Nephron progenitor cell (in vitro differentiated cells): ENCODE results near the gene MYRFL.

Experiments used
- DNase-seq: peaks from one replicate; pipeline ENCODE4 v3.0.0; 2021
- H3K27ac Mint-ChIP-seq: 2 replicates; pipeline ENCODE4 v1.8.0; 2021; ENCODE audit warnings: mild to moderate bottlenecking, moderate library complexity, mixed read lengths
- H3K27me3 Mint-ChIP-seq: 2 replicates; pipeline ENCODE4 v1.8.0; 2021; ENCODE audit warnings: mild to moderate bottlenecking, low read depth, mixed read lengths; ENCODE audit not compliant: poor library complexity
- H3K36me3 Mint-ChIP-seq: 2 replicates; pipeline ENCODE4 v1.8.0; 2021; ENCODE audit warnings: low read depth, mixed read lengths
- H3K4me1 Mint-ChIP-seq: 2 replicates; pipeline ENCODE4 v1.8.0; 2021; ENCODE audit warnings: mixed read lengths
- H3K4me3 Mint-ChIP-seq: 2 replicates; pipeline ENCODE4 v1.8.0; 2021; ENCODE audit warnings: mild to moderate bottlenecking, moderate library complexity, mixed read lengths
- H3K9me3 Mint-ChIP-seq: 2 replicates; pipeline ENCODE4 v1.8.0; 2021; ENCODE audit warnings: mild to moderate bottlenecking, moderate library complexity, mixed read lengths
- CTCF ChIP-seq: fragments of 200-600 bp; sonication (generic); IDR thresholded peaks from 2 replicates; pipeline ENCODE4 v1.5.0; 2021; ENCODE audit warnings: antibody characterized with exemption

The MYRFL gene

GRCh38 chr12:69985656-69986055 lies 160.6 kb downstream of the MYRFL start:
- Mint-ChIP-seq H3K27ac (no peak overlapping the region), H3K4me3 (no peak overlapping the region), H3K4me1 (no peaks in the 10 kb centered on the region), H3K9me3 (peaks cover 3% of the 10 kb centered on the region), H3K27me3 (peaks cover 3% of the 10 kb centered on the region), H3K36me3 (no peaks in the 10 kb centered on the region)
- TF ChIP-seq CTCF = no peak
- DNase-seq = peak; percentile 25

- Mint-ChIP-seq H3K36me3 (no peaks in the 10 kb centered on the region), H3K27ac (no peak overlapping the region), H3K9me3 (peaks cover 3% of the 10 kb centered on the region), H3K4me3 (no peak overlapping the region), H3K27me3 (peaks cover 3% of the 10 kb centered on the region), H3K4me1 (peaks cover 2% of the 10 kb centered on the region)
- DNase-seq = no peak
- no peak for TF ChIP-seq CTCF
These were observed 161.1 kb downstream of the MYRFL start for GRCh38 chr12:69986114-69986513.

- Mint-ChIP-seq H3K9me3 (peaks cover 11% of the 10 kb centered on the region), H3K36me3 (peaks cover 4% of the 10 kb centered on the region), H3K27me3 (peaks cover 3% of the 10 kb centered on the region), H3K27ac (no peak overlapping the region), H3K4me1 (peaks cover 11% of the 10 kb centered on the region), H3K4me3 (no peak overlapping the region)
- no peak for TF ChIP-seq CTCF
- no peak for DNase-seq
These were observed 162.6 kb downstream of the MYRFL start for GRCh38 chr12:69987579-69988091.

- Mint-ChIP-seq H3K27me3 (peaks cover 7% of the 10 kb centered on the region), H3K36me3 (peaks cover 11% of the 10 kb centered on the region), H3K4me1 (peaks cover 11% of the 10 kb centered on the region), H3K4me3 (no peak overlapping the region), H3K27ac (no peak overlapping the region), H3K9me3 (peaks cover 22% of the 10 kb centered on the region)
- TF ChIP-seq CTCF = no peak
- DNase-seq = no peak
These were observed 163.7 kb downstream of the MYRFL start for GRCh38 chr12:69988481-69989321.

GRCh38 chr12:69991690-69992288 lies 166.8 kb downstream of the MYRFL start:
- Mint-ChIP-seq H3K27me3 (peaks cover 7% of the 10 kb centered on the region), H3K4me3 (no peak overlapping the region), H3K9me3 (peaks cover 26% of the 10 kb centered on the region), H3K4me1 (peaks cover 11% of the 10 kb centered on the region), H3K27ac (peak overlapping the region; percentile 55), H3K36me3 (peaks cover 11% of the 10 kb centered on the region)
- no peak for TF ChIP-seq CTCF
- no peak for DNase-seq
